ENCODE data around the gene B3GNT4. TPM values are rescaled to one million over a fixed set of nuclear protein-coding genes. Genes with fewer than 3 reads are reported as not detected.

B3GNT4 gene
- total and polyA plus RNA-seq, 2 of the 4 experiments (the other 2 are of a cell fraction): 0.18 to 0.53 TPM

GRCh38 chr12:122232691-122233090, 29.2 kb downstream of the B3GNT4 start:
- no peak overlapping the region for H2BK5ac ChIP-seq (ENCODE audit: low read depth, low read length, poor library complexity, severe bottlenecking)
- H3K4me2 ChIP-seq (ENCODE audit: low read depth, low read length): no peak overlapping the region
- CTCF ChIA-PET: interaction anchor here (0.6 kb wide), 1 partner anchor 28 kb away, joined by 3 read pairs; no protein-coding TSS in a partner anchor
- H2BK20ac ChIP-seq (ENCODE audit: low read depth, low read length): no peak overlapping the region
- no peaks in the 10 kb centered on the region for H3K9me3 ChIP-seq (ENCODE audit: control insufficient read depth, insufficient read depth, low read length)
- H3K4me1 ChIP-seq (ENCODE audit: control insufficient read depth, insufficient read depth, low read length): no peaks in the 10 kb centered on the region
- H3K79me1 ChIP-seq (ENCODE audit: low read depth in 1 of 2, low read length in 2 of 2): no peaks in the 10 kb centered on the region
- H4K5ac ChIP-seq (ENCODE audit: low read depth, low read length): no peak overlapping the region
- H2BK15ac ChIP-seq (ENCODE audit: low read depth, low read length): no peak overlapping the region
- no peak overlapping the region for H3K4ac ChIP-seq (ENCODE audit: low read depth, low read length)
- in situ Hi-C loops (cut with MboI; ENCODE audit: low sequenced_read_pairs): no loop called here
- H4K91ac ChIP-seq (ENCODE audit: insufficient read depth, low read depth, low read length): no peak overlapping the region
- no peak for ATAC-seq (ENCODE audit: low read depth)
- H2AK9ac ChIP-seq (replicated peaks; ENCODE audit: low read depth, low read length, poor library complexity): no peak overlapping the region
- POLR2A ChIA-PET (ENCODE audit: unreplicated experiment): no interaction called here
- peaks cover 21% of the 10 kb centered on the region for H3K36me3 ChIP-seq (ENCODE audit: control insufficient read depth, insufficient read depth, low read length)
- no peak overlapping the region for H2AK5ac ChIP-seq (ENCODE audit: low read depth, low read length)
- TF ChIP-seq RCOR1 (IDR thresholded peaks at IDR 0.05; ENCODE audit: insufficient replicate concordance, low read length) (no peak), RAD21 (IDR thresholded peaks at IDR 0.05; ENCODE audit: low read length) (no peak), POLR2A (IDR thresholded peaks at IDR 0.05; ENCODE audit: low read depth, low read length) (no peak), BHLHE40 (IDR thresholded peaks at IDR 0.05; ENCODE audit: low read depth, low read length) (no peak), MAFK (IDR thresholded peaks at IDR 0.05; ENCODE audit: low read depth, low read length) (no peak), FOS (IDR thresholded peaks at IDR 0.05; ENCODE audit: low read depth, low read length) (no peak), SMC3 (IDR thresholded peaks at IDR 0.05; ENCODE audit: low read depth, low read length) (no peak), CEBPB (IDR thresholded peaks at IDR 0.05; ENCODE audit: low read depth, low read length) (no peak), ELK1 (IDR thresholded peaks at IDR 0.05; ENCODE audit: borderline replicate concordance, low read depth, low read length) (no peak), MXI1 (IDR thresholded peaks at IDR 0.05; ENCODE audit: borderline replicate concordance, low read depth, low read length) (no peak), MAZ (IDR thresholded peaks at IDR 0.05; ENCODE audit: borderline replicate concordance, low read depth, low read length) (no peak), CTCF (conservative IDR thresholded peaks at IDR 0.05; ENCODE audit: low read depth, low read length) (no peak), NFE2L2 (IDR thresholded peaks at IDR 0.05; ENCODE audit: low read depth, low read length) (no peak), CHD1 (IDR thresholded peaks at IDR 0.05; ENCODE audit: low read depth, low read length) (no peak), RFX5 (IDR thresholded peaks at IDR 0.05; ENCODE audit: low read depth, low read length) (no peak)
- intact Hi-C loops (cut with micrococcal nuclease): no loop called here
- no peak overlapping the region for H2BK120ac ChIP-seq (ENCODE audit: low read depth, low read length)
- no peak overlapping the region for H4K8ac ChIP-seq (ENCODE audit: low read depth in 2 of 2, low read length in 2 of 2)
- no peak overlapping the region for H3K9ac ChIP-seq (ENCODE audit: low read depth, low read length)
- BruUV-seq (replicated peaks): no TSS peak
- H3K27me3 ChIP-seq (ENCODE audit: control insufficient read depth, insufficient read depth, low read length): no peaks in the 10 kb centered on the region
- no peak for DNase-seq
- H3K18ac ChIP-seq (ENCODE audit: low read depth, low read length): no peak overlapping the region
- peaks cover 4% of the 10 kb centered on the region; the same call in 1 of the 2 replicates for H3K9me1 ChIP-seq (ENCODE audit: insufficient read depth, low read length)
- no peak overlapping the region for H3K56ac ChIP-seq (ENCODE audit: extremely low read depth, insufficient read depth, low read length)
- no peak overlapping the region for H2AFZ ChIP-seq (replicated peaks; ENCODE audit: low read length, poor library complexity)
- WGBS, 2 experiments (ENCODE audit: extremely low coverage in 2 of 2, insufficient read length in 1 of 2): no CpG with 5 or more reads among the region's 10 CpGs
- H3K27ac ChIP-seq (ENCODE audit: insufficient read depth, low read length): no peak overlapping the region
- no peak overlapping the region for H3K4me3 ChIP-seq (ENCODE audit: insufficient read depth, low read depth, low read length)
- dilution Hi-C loops (cut with HindIII; ENCODE audit: low sequenced_read_pairs, unreplicated experiment): no loop called here
- no peak overlapping the region for H3K14ac ChIP-seq (replicated peaks; ENCODE audit: low read depth, low read length)
- no peak overlapping the region for H3K23ac ChIP-seq (ENCODE audit: low read depth, low read length)
- no peaks in the 10 kb centered on the region for H4K20me1 ChIP-seq (ENCODE audit: insufficient read depth, low read length)

Data from IMR-90 (cell line).